ENCODE data around the gene CPNE7. TPM values are rescaled to one million over a fixed set of nuclear protein-coding genes. Genes with fewer than 3 reads are reported as not detected.

Gene CPNE7
- total and polyA plus RNA-seq, 2 of the 4 experiments (the other 2 are of a cell fraction) = 5.4 to 17.4 TPM

DNA sequence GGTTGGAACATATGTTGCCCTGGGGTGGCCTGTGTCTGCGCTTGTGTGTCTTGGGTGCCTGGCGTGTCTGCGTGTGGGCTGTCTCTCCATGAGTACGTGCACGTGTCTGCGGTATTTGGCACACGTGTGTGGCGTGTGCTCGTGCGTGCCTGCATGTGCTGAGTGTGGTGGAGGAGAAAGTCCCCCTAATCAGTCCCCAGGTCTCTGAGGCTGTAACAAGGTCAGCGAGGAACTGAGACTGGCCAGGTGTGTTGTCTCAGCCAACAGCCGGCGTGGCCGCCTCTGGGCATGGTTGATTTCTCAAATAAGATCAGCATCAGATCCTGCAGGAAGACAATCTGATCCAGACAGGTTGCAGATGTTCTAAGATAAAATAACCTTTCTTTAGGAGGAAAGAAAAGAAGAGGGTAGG lies 3.5 kb upstream of the CPNE7 start:
- Histone ChIP-seq H2AK9ac (replicated peaks; ENCODE audit: low read depth, low read length, poor library complexity) (peak overlapping the region; percentile 19), H4K8ac (ENCODE audit: low read depth in 2 of 2, low read length in 2 of 2) (peak overlapping the region in 1 of 2 experiments; percentile 21; a peak in 1 of 4 replicates), H3K9me1 (ENCODE audit: insufficient read depth, low read length) (no peaks in the 10 kb centered on the region), H2BK5ac (ENCODE audit: low read depth, low read length, poor library complexity, severe bottlenecking) (no peak overlapping the region), H2BK120ac (ENCODE audit: low read depth, low read length) (peak overlapping the region; percentile 40; the same call in 1 of the 2 replicates), H3K14ac (replicated peaks; ENCODE audit: low read depth, low read length) (peak overlapping the region; percentile 44), H3K23ac (ENCODE audit: low read depth, low read length) (no peak overlapping the region), H3K4me3 (ENCODE audit: insufficient read depth, low read depth, low read length) (no peak overlapping the region), H3K79me1 (ENCODE audit: low read depth in 1 of 2, low read length in 2 of 2) (no peaks in the 10 kb centered on the region; a peak in 1 of 4 replicates), H2AFZ (replicated peaks; ENCODE audit: low read length, poor library complexity) (peak overlapping the region; percentile 63), H3K4me2 (ENCODE audit: low read depth, low read length) (no peak overlapping the region), H3K36me3 (ENCODE audit: control insufficient read depth, insufficient read depth, low read length) (no peaks in the 10 kb centered on the region), H3K27ac (ENCODE audit: insufficient read depth, low read length) (no peak overlapping the region), H2BK15ac (ENCODE audit: low read depth, low read length) (no peak overlapping the region), H3K56ac (ENCODE audit: extremely low read depth, insufficient read depth, low read length) (no peak overlapping the region), H3K27me3 (ENCODE audit: control insufficient read depth, insufficient read depth, low read length) (peaks cover 4% of the 10 kb centered on the region; the same call in 1 of the 2 replicates), H4K91ac (ENCODE audit: insufficient read depth, low read depth, low read length) (no peak overlapping the region; the same call in 1 of the 2 replicates), H2AK5ac (ENCODE audit: low read depth, low read length) (peak overlapping the region; percentile 60; the same call in 1 of the 2 replicates), H3K18ac (ENCODE audit: low read depth, low read length) (no peak overlapping the region), H2BK20ac (ENCODE audit: low read depth, low read length) (no peak overlapping the region), H3K4me1 (ENCODE audit: control insufficient read depth, insufficient read depth, low read length) (peaks cover 15% of the 10 kb centered on the region), H3K4ac (ENCODE audit: low read depth, low read length) (0 out of 2 replicates have a peak overlapping the region, but pooled peaks have one; percentile 39), H4K5ac (ENCODE audit: low read depth, low read length) (no peak overlapping the region), H4K20me1 (ENCODE audit: insufficient read depth, low read length) (no peaks in the 10 kb centered on the region), H3K9me3 (ENCODE audit: control insufficient read depth, insufficient read depth, low read length) (no peaks in the 10 kb centered on the region), H3K9ac (ENCODE audit: low read depth, low read length) (no peak overlapping the region)
- DNase-seq = no peak
- 31% methylated on average over 5 of the region's 14 CpGs; no CpG with 5 or more reads in 1 of the 2 experiments for WGBS, 2 experiments (ENCODE audit: extremely low coverage in 2 of 2, insufficient read length in 1 of 2)
- BruUV-seq (replicated peaks) = no TSS peak
- dilution Hi-C loops (cut with HindIII; ENCODE audit: low sequenced_read_pairs, unreplicated experiment) (no loop called here), in situ Hi-C loops (cut with MboI; ENCODE audit: low sequenced_read_pairs) (loop anchor here (5.0 kb wide), 1 partner anchor 70 kb away; no protein-coding TSS in a partner anchor), intact Hi-C loops (cut with micrococcal nuclease) (no loop called here)
- no peak for ATAC-seq (ENCODE audit: low read depth)
- peak; percentile 64 for TF ChIP-seq BHLHE40 (IDR thresholded peaks at IDR 0.05; ENCODE audit: low read depth, low read length)
- TF ChIP-seq MAFK (IDR thresholded peaks at IDR 0.05; ENCODE audit: low read depth, low read length) = no peak
- TF ChIP-seq, protein P1, sequence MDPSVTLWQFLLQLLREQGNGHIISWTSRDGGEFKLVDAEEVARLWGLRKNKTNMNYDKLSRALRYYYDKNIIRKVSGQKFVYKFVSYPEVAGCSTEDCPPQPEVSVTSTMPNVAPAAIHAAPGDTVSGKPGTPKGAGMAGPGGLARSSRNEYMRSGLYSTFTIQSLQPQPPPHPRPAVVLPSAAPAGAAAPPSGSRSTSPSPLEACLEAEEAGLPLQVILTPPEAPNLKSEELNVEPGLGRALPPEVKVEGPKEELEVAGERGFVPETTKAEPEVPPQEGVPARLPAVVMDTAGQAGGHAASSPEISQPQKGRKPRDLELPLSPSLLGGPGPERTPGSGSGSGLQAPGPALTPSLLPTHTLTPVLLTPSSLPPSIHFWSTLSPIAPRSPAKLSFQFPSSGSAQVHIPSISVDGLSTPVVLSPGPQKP (IDR thresholded peaks at IDR 0.05; ENCODE audit: borderline replicate concordance, low read depth, low read length) = no peak
- POLR2A ChIA-PET (ENCODE audit: unreplicated experiment) = no interaction called here
- CTCF ChIA-PET = no interaction called here
